Left cardiac atrium (tissue), 4 donors: Measurements from ENCODE around the gene MRTFB. TPM values are rescaled to one million over a fixed set of nuclear protein-coding genes. Genes with fewer than 3 reads are reported as not detected.
A peak's percentile ranks its signal among the peaks of the same experiment; 100 is the strongest.
"Not testable (repeated sequence)": the region's sequence is repeated elsewhere in the genome, so short reads cannot be mapped to it uniquely, and the experiment has no call there.

Experiments used
- ATAC-seq, 2 donors: fragments of 200-7000 bp; cut with Tn5 transposase; one replicate each; pipeline ENCODE4 v1.9.1; 2020; ENCODE audit warnings: mild to moderate bottlenecking in 2 of 2, moderate library complexity in 2 of 2
- DNase-seq: peaks from one replicate; pipeline ENCODE4 v3.0.0-alpha.2; 2020
- intact Hi-C, 2 donors: fragments of 100-400 bp; cut with DNase I; formaldehyde crosslinking; loops; one replicate each; pipeline versions ENCODE4 v1.14.1 to v1.15.1; 2022 to 2023
- total RNA-seq, 2 donors: library from RNA; stranded (reverse); fragmentation: NEBNext Ultra II Directional; extraction: Animal tissue kit (Norgen Biotek cat#: 25700); gene quantifications; one replicate each; pipeline ENCODE4 v1.2.1, GENCODE V29; 2021
- donor health status: DM: no; HTN: yes; CAD: no.
- donor health status: DM: no; HTN: yes; CAD: no; lungs with severe emphysema.
- donor health status: DM: yes; HTN: yes; CAD: no.
- donor health status: Dilated cardiomyopathy.

The MRTFB gene
- total RNA-seq, 2 donors from 2014 or later: 34.7 to 36.8 TPM

DNA sequence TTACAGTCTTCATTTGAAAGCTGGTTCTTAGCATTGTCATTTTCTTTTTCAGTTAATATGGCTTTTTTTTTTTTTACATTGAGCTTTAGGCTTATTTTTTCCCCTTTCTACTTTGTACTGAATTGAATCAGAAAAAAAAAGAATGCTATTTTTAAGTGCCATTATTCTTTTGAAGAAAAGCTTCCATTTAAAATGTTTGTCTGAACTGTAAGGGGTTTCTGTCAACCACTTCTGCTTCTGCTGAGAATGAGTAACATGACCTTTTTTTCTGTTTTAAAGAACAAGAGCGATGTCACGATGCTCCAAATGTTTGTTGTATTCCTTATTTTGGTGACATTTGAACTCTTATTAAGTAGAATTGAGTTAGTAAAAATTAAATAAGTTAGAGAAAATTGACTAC is 50.0 kb downstream of the MRTFB start:
- no peak for ATAC-seq

DNA sequence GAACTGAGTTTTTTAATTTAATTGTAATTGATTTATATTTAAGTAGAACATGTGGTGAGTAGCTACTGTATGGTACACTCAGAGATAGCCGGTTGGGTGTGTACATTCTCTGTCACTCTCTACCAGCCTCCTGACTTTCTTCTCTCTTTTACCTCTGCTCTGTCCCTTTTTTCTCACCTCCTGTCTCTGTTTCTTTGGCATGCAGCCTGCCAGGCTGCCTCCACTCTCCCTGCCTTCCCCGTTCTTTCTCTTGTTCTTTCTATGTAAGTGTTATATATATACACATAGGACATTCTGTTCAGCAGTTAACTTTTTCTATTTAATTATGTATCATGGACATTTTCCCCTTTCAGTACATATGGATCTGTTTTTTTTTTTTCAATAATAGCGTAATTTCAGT is 50.8 kb downstream of the MRTFB start:
- intact Hi-C loops: no loop called here
- ATAC-seq (no peak), DNase-seq (no peak)

More for the DNA sequence above, 50.0 kb downstream of the MRTFB start:
- intact Hi-C loops: no loop called here
- DNase-seq: no peak

DNA sequence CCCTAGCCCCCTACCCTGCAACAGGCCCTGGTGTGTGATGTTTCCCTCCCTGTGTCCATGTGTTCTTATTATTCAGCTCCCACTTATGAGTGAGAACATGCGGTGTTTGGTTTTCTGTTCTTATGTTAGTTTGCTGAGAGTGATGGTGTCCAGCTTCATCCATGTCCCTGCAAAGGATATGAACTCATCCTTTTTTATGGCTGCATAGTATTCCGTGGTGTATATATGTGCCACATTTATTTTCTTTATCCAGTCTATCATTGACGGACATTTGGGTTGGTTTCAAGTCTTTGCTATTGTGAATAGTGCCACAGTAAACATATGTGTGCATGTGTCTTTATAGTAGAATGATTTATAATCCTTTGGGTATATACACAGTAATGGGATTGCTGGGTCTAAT is 51.3 kb downstream of the MRTFB start:
- ATAC-seq, DNase-seq, intact Hi-C loops: not testable (repeated sequence)

DNA sequence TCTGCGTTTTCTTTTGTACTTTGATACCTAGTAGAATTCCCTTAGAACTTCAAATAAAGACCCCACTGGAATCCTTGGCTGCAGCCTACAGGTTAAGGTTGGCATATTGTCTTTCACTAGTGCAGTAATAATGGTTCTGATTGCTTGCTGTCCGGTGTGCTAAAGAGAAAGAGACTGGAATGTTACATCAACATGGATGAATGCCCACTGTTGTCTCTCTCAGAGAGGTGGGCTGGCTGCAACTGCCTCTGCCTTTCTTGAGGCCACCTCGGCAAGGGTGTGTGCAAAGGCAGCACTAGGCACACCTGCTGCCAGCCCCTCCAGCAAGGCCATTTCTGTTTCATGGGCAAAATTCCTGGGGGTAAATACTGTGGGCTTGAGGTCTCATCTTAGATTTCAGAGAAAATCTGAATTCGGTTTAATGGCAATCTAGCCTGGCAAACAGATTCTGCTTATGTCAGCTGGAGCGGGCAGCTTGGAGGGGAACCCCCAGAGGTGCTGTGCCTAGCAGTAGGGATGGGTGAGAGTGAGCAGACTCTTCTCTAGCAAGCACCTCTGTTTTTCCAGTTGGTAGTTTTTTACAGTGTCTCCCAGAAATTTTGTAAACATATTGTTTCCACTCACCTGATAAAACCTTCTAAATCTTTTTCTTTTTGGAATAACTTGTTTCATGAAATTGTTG is 54.0 kb downstream of the MRTFB start:
- intact Hi-C loops: no loop called here
- no peak for DNase-seq
- ATAC-seq: no peak

DNA sequence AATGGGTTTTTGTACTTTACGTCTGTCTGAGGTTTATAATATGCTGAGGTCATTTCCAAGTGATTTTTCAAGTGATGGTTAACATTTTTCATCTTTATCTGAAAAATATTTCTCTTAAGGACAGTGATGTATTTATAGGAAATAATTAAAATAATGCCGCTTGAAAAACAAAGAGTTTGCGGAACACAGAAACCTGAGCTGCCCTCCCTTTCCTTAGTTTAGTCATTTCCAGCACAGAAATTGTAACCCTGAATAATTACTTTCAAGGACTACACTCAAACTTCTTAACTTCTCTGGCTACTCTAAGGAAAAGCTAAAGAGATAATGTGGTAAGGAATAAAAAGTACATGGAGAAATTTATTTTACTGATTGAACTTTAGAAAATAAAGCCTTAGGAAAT is 54.6 kb downstream of the MRTFB start:
- intact Hi-C loops: no loop called here
- no peak for ATAC-seq
- no peak for DNase-seq

DNA sequence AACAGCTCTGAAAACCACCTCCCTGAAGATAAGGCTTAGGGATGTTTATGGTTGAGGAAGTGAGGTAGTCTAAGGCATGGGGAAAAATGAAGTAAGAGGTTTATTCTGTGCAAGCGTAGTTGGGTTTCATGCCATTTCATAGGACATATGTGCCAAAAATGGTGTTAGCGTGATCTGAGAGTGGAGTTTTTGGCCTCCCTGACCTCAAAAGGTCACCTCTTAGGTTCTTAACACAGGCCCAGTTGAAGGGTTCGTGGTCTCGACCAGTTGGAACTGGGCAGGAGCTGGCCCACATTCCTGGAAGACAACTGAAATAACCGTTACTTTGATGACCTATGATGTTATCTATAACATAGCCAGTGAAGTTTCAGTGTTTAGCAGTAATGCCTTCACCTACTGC is 57.0 kb downstream of the MRTFB start:
- no peak for ATAC-seq
- DNase-seq: no peak
- intact Hi-C loops: no loop called here

DNA sequence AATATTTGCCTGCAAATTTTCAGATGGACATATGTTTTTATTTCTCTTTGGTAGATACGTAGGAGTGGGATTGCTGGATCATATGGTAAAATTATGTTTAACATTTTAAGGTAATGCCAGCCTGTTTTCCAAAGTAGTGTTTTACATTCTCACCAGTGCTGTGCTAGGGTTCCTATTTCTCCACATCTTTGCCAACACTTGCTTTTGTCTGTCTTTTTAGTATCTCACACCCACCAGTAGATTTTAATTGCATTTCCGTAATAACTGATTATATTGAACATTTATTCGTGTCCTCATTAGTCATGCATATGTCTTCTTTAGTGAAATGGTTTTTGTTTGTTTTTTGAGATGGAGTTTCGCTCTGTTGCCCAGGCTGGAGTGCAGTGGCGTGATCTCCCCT is 58.4 kb downstream of the MRTFB start:
- DNase-seq: no peak
- intact Hi-C loops: no loop called here
- no peak for ATAC-seq

DNA sequence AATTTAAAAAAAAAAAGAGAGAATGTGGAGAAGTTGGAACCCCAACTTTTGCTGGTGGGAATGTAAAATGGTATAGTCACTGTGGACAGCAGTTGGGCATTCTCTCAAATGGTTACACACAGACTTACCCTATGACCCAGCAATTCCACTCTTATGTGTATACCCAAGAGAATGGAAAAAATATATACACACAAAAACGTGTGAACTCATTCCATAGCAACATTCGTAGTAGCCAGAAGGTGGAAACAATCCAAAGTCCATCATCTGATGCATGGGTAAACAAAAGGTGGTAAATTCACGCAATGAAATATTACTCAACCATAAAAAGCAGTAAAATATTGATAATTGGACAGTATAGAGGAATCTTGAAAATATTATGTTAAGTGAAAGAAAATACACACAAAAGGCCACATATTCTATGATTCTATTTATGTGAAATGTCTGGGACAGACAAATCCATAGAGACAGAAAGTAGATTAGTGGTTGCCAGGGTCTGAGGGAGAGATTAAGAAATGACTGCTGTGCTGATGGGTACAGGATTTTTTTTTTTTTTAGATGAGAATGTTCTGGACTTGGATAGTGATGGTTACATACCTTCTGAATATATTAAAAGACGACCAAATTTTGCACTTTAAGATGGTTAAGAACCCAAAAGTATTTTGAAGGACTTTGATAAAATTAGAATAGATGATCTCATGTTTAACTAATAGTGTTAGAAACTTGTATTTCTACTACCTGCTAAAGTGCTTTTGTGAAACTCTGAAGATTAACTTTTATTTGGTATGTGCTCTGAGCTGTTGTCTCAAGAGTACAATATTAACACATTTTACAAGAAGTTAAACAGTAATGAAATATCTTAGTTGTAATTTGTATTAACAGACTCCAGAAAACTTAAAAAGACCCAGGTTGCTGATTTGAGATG is 60.9 kb downstream of the MRTFB start:
- DNase-seq: no peak
- ATAC-seq: no peak
- intact Hi-C loops: no loop called here

DNA sequence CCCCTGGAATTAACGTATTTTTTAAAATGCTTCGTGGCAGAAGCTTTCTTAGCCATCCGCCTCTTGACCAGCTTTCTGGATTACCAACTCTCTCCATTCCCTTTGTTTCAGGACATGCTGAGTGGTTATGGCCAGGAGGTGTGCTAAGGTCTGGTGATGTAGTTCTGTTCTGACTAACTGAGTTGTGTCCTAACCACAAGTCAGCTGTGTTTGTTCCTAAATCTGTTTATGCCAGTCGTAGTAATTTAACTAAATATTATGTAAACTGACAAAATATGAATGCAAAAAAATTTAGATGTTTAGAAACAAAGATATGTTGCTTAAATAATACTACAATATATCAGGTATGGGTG is 61.6 kb downstream of the MRTFB start:
- intact Hi-C loops: no loop called here
- no peak for ATAC-seq
- DNase-seq: no peak

DNA sequence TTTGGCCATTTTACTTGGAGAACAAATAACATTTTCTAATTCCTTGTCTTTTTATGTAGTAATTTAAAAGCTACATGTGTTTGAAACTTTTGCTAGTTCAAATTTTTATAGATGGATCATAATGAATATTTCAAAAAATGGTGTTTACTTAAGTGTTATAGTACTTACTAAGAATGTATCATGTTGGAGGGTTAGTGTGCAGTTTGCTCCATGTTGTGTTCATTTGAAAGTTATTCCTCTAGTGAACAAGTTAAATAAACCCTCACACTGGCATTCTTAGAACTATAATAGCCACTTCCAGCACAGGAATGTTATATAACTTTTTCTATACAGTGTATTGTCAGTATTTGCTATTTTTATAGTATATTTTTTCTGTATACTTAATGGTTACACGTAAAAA is 62.8 kb downstream of the MRTFB start:
- no peak for ATAC-seq
- DNase-seq: no peak
- intact Hi-C loops: no loop called here

DNA sequence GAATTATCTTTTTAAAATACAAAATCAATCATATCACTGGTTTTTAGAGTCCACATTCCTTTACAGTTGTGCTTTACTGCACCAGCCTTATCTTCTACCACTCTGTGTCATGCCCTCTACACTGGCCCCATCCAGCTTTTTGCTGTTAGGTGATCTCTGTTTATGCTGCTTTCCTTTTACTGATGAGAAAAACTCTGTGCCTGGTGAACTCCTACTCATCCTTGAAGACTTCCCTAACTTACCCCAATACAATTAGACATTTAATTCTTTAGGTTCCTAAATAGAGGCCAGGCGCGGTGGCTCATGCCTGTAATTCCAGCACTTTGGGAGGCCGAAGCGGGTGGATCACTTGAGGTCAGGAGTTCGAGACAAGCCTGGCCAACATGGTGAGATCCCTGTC is 64.6 kb downstream of the MRTFB start:
- ATAC-seq (no peak), DNase-seq (no peak)
- intact Hi-C loops: no loop called here

DNA sequence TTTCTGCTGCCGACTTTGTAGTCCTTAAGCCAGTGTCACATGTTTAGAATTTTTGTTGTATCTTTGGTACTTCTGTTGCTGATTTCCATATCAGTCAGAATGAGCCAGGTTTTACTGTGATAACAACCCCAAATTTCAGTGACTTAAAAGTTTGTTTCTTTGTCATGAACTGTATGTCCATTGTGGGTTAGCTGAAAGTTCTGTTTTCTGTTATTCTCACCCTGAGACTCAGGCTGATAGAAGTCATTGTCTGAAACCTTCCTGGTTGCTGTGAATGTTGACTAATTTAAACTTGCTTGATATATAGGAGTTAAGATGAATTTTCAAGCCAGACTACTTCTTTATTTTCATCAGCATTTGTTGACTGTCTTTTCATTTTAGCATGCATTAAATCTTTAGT is 68.8 kb downstream of the MRTFB start:
- intact Hi-C loops: no loop called here
- ATAC-seq (no peak), DNase-seq (no peak)

DNA sequence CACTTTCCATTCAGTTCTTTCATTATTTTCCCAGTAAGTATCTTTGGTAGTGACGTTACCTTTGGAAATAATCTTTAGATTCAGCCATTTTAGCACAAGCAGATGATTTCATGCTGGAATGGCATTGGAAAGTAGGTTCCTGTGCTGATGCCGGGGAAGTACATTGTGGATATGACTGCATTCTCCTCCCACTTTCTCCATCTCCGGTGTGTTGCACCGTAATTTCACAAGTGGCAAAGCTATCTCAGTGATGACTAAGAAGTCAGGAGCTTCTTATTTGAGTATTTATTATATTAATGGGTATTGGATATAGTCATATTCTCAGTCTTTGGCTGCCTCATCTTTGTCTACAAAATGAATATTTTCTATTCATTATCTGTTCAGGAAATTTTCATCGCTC is 69.8 kb downstream of the MRTFB start:
- DNase-seq: no peak
- no peak for ATAC-seq
- intact Hi-C loops: no loop called here

DNA sequence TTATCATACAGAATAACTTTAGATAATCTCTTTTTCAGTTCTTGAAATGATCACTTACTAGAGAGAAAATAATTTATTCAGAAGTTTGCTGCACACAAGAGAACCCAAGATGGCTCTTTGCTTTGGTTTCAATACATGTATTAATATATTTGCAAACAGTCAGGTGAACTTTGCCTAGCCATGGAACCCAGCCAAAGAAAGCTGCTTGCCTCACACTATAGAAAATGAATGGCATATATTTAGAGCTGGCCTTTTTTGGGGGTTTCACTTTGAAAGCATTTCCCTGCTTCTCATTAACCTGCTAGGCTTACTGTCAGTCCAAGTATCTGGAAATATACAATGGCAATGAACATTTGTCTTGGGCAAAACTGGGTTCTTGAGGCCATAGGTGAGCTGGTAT is 75.3 kb downstream of the MRTFB start:
- DNase-seq: no peak
- ATAC-seq: no peak
- intact Hi-C loops: no loop called here

DNA sequence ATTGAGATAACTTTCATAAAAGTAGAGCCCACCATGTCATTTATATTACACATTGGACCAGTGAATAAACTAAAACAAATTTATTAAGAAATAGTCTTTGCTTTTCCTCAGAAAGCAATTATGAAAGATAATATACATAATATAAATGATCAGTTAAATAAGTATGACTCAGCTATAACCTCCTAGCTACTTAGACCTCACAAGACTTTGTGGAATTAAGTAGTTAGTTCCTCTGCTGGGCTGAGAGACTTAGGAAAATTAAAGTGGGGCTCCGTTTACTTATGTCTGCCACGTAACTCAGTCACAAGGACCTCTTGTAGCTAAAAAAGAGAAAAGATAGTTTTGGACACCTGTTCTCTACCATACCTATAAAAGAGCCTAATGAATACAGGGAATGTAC is 76.9 kb downstream of the MRTFB start:
- DNase-seq: no peak
- no peak for ATAC-seq
- intact Hi-C loops: no loop called here

DNA sequence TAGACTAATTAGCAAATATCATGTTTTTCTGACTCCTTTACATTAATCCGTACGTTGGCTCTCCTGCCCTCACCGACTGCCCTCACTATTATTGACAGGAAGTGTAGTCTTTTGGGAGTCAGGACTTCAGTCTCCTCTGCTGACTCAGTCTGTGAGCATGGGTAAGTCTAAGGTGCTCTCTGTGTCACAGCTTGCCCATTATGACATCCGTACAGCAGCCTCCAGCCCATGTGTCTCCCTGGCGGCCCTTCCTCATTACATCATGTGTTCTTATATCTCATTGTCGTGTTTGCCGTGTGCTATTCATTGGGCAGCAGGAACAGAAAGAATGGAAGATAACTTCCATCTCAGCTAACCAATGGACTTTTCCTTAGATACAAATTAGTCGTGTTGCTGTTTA is 77.5 kb downstream of the MRTFB start:
- DNase-seq (no peak), ATAC-seq (no peak)
- intact Hi-C loops: no loop called here

DNA sequence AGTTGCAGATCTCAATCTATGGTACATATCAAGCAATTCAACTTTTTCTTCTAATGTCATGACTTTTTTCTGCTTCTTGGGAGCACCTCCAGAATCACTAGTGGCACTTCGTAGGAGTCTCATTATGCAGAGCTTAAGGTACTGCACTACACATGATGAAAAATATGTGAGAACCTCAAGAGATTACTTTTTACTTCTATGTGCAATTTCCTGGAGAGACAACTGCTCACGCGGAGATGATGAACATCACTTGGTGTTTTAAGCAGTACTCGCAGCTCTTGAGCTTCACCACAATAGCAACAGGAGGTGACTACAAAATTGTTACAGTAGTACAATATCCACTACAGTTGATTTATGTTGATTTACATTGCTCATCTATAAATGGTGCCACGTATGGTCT is 79.7 kb downstream of the MRTFB start:
- ATAC-seq: no peak
- intact Hi-C loops: no loop called here
- no peak for DNase-seq

DNA sequence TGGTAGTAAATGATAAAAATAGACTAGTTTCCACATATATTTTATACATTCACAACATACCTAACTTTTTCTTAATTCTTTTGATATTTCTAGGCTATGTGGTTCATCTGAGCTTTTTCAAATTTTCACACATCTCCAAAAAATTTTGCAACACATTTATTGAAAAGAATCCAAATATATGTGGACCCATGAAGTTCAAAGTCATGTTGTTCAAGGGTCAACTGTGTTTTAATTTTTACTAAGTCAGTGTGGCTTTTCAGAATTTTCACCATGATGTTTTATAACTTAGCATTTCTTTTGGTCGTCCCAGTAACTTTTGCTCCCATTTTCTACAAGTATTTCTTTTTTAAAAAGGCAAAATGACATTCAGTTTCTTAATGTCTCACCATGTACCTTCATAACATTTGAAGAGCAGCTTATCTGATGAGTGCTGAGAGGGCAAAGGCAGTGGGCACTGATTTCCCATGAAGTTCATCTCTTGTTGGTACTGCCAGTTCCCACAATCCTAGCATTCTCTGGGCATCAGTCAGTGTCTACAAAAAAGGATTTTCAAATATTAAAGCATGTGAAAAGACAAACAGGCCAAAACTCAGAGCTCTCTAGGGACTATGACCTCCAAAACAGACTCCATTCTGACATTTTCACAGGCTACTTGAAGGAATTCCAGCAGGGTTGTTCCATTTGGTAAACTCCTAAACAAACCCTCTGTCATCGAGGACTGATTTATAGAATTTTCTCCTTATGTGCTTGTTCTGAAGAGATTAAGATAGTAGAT is 80.3 kb downstream of the MRTFB start:
- peak; percentile 52 to 71 for ATAC-seq
- intact Hi-C loops: no loop called here
- no peak for DNase-seq

DNA sequence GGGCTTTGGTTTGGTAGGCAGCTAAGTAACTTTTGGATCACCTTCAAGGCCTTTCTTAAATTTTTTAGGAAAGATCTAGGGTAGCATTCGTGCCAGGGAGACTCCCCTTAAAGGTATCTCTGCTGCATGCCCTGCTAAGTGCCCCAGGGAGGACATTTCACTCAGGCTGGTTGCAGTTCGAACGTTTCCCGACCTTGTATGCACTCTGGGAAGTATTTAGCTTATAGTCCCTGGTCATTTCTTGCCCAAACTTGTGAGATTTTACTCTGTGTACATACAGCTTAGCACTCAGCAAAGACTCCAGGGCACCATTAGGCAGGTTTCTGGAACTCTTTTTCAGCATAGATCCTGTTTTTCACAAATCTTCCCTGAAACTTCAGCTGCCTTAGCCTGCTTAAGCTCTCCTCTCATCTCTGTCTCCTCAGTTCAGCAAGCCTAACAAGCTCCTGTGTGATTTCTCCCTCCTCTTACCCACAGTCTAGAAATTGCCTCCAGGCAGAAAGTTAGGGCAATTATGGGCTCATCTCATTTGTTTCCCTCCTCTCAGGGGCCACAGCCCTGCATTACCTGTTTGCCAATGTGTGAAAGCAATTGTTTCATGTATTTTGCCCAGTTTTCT is 84.6 kb downstream of the MRTFB start:
- no peak for DNase-seq
- intact Hi-C loops: no loop called here
- peak; percentile 41 to 44 for ATAC-seq
